ENCODE results near the gene RPS27. TPM values are rescaled to one million over a fixed set of nuclear protein-coding genes. Genes with fewer than 3 reads are reported as not detected.
A peak's percentile ranks its signal among the peaks of the same experiment; 100 is the strongest.

Gene RPS27
- total RNA-seq, 1 experiment from 2014 or later, result 1,548 TPM

- ChIA-PET POLR2A (ENCODE audit: low non-redundant PET) (no interaction called here), CTCF (interaction anchor here (0.7 kb wide), 1 partner anchor 150 kb away, joined by 3 read pairs; no protein-coding TSS in a partner anchor)
- H3K9me3 ChIP-seq (ENCODE audit: low read depth, low read length, poor library complexity, severe bottlenecking), result no peaks in the 10 kb centered on the region
- TF ChIP-seq EZH2 (IDR thresholded peaks at IDR 0.05; ENCODE audit: borderline replicate concordance, low read depth, low read length, poor library complexity, severe bottlenecking), result no peak
- TF ChIP-seq, protein P1, sequence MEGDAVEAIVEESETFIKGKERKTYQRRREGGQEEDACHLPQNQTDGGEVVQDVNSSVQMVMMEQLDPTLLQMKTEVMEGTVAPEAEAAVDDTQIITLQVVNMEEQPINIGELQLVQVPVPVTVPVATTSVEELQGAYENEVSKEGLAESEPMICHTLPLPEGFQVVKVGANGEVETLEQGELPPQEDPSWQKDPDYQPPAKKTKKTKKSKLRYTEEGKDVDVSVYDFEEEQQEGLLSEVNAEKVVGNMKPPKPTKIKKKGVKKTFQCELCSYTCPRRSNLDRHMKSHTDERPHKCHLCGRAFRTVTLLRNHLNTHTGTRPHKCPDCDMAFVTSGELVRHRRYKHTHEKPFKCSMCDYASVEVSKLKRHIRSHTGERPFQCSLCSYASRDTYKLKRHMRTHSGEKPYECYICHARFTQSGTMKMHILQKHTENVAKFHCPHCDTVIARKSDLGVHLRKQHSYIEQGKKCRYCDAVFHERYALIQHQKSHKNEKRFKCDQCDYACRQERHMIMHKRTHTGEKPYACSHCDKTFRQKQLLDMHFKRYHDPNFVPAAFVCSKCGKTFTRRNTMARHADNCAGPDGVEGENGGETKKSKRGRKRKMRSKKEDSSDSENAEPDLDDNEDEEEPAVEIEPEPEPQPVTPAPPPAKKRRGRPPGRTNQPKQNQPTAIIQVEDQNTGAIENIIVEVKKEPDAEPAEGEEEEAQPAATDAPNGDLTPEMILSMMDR (conservative IDR thresholded peaks at IDR 0.05; ENCODE audit: low read depth, low read length), result no peak
- H3K27ac ChIP-seq (ENCODE audit: low read depth, low read length, poor library complexity, severe bottlenecking), result peak overlapping the region; percentile 84
- no peaks in the 10 kb centered on the region for H3K27me3 ChIP-seq (replicated peaks; ENCODE audit: insufficient read depth, low read depth, low read length, poor library complexity)
- intact Hi-C loops (cut with micrococcal nuclease; ENCODE audit: unreplicated experiment), result no loop called here
- DNase-seq (ENCODE audit: low spot score), result no peak
- H3K4me3 ChIP-seq (ENCODE audit: low read depth, low read length, poor library complexity, severe bottlenecking), result peak overlapping the region; percentile 95
- peaks cover 18% of the 10 kb centered on the region for H3K4me1 ChIP-seq (ENCODE audit: insufficient read depth, low read length, poor library complexity, severe bottlenecking)
- H3K36me3 ChIP-seq (ENCODE audit: insufficient read depth, low read length, poor library complexity, severe bottlenecking), result peaks cover 17% of the 10 kb centered on the region
- BruUV-seq (replicated peaks), result no TSS peak
Observed at GRCh38 chr1:153957744-153958110, 32.8 kb upstream of the RPS27 start.

DNA sequence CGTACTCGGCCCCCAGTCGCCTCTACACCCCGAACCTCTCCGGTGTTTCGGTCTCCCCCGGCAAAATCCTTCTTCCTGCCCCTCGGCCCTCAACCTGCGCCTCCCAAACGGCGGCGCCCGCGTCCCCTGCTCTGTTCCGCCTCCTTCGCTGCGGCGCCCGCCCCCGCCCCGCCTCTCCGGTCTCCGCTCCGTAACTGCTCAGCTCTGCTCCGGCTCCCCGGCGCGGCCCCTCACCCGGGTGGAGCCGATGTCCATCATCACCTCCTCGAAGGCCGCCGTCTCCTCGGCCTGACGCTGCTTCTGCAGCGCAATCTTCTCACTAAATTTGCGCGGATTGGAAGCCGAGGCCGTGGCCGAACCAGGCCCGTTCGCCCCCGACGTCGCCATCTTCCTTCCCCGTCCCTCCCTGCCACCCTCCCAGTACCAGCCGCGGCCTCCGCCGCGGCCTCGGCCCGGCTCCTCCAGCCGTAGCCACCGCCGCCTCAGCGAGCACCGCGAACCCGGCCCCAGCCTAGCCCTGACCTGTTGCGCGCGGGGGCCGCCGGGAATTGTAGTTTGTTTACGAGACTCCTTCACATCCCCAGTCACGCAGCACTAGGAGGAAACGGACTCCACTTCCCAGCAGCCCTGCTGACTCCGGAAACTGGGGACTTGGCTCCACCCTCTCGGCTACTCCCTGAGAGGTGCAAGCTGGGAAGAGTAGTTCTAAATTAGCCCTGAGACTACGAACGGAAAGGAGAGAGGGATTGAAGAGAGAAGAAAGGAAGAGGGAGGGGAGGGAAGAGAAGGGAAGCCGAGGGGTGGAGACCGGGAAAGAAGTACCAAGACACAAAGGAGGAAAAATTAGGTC, 32.2 kb upstream of the RPS27 start, which contains the start of gene CRTC2:
Gene CRTC2 (minus strand): TSS at position 502 of the 850 bp plus-strand sequence. CDS start 115 bp downstream, at position 387.
- Histone ChIP-seq H3K27ac (ENCODE audit: low read depth, low read length, poor library complexity, severe bottlenecking) (peak within 1 kb of the TSS; percentile 84), H3K36me3 (ENCODE audit: insufficient read depth, low read length, poor library complexity, severe bottlenecking) (peaks cover 14% of the 10 kb centered on the region), H3K9me3 (ENCODE audit: low read depth, low read length, poor library complexity, severe bottlenecking) (no peaks in the 10 kb centered on the region), H3K27me3 (replicated peaks; ENCODE audit: insufficient read depth, low read depth, low read length, poor library complexity) (no peaks in the 10 kb centered on the region), H3K4me3 (ENCODE audit: low read depth, low read length, poor library complexity, severe bottlenecking) (peak within 1 kb of the TSS; percentile 95), H3K4me1 (ENCODE audit: insufficient read depth, low read length, poor library complexity, severe bottlenecking) (peaks cover 18% of the 10 kb centered on the region)
- ChIA-PET CTCF (interaction anchor here (0.7 kb wide), 1 partner anchor 151 kb away, joined by 3 read pairs; no protein-coding TSS in a partner anchor), POLR2A (ENCODE audit: low non-redundant PET) (interaction anchor here (0.5 kb wide), 1 partner anchor 16 kb away, joined by 3 read pairs; no protein-coding TSS in a partner anchor)
- DNase-seq (ENCODE audit: low spot score), result peak; percentile 100
- TF ChIP-seq, protein P1 (conservative IDR thresholded peaks at IDR 0.05; ENCODE audit: low read depth, low read length), result no peak
- no peak for TF ChIP-seq EZH2 (IDR thresholded peaks at IDR 0.05; ENCODE audit: borderline replicate concordance, low read depth, low read length, poor library complexity, severe bottlenecking)
- BruUV-seq (replicated peaks), result no TSS peak
- intact Hi-C loops (cut with micrococcal nuclease; ENCODE audit: unreplicated experiment), result no loop called here

GRCh38 chr1:153958961-153959260, 31.7 kb upstream of the RPS27 start:
- peaks cover 18% of the 10 kb centered on the region for H3K4me1 ChIP-seq (ENCODE audit: insufficient read depth, low read length, poor library complexity, severe bottlenecking)
- ChIA-PET CTCF (no interaction called here), POLR2A (ENCODE audit: low non-redundant PET) (interaction anchor here (0.5 kb wide), 1 partner anchor 17 kb away, joined by 3 read pairs; no protein-coding TSS in a partner anchor)

More at GRCh38 chr1:153958961-153959260, 31.7 kb upstream of the RPS27 start:
- no peak for DNase-seq (ENCODE audit: low spot score)
- no TSS peak for BruUV-seq (replicated peaks)
- TF ChIP-seq, protein P1 (conservative IDR thresholded peaks at IDR 0.05; ENCODE audit: low read depth, low read length), result no peak
- TF ChIP-seq EZH2 (IDR thresholded peaks at IDR 0.05; ENCODE audit: borderline replicate concordance, low read depth, low read length, poor library complexity, severe bottlenecking), result no peak
- Histone ChIP-seq H3K36me3 (ENCODE audit: insufficient read depth, low read length, poor library complexity, severe bottlenecking) (peaks cover 13% of the 10 kb centered on the region), H3K9me3 (ENCODE audit: low read depth, low read length, poor library complexity, severe bottlenecking) (no peaks in the 10 kb centered on the region), H3K27ac (ENCODE audit: low read depth, low read length, poor library complexity, severe bottlenecking) (peak overlapping the region; percentile 0), H3K27me3 (replicated peaks; ENCODE audit: insufficient read depth, low read depth, low read length, poor library complexity) (no peaks in the 10 kb centered on the region), H3K4me3 (ENCODE audit: low read depth, low read length, poor library complexity, severe bottlenecking) (peak overlapping the region; percentile 95)
- intact Hi-C loops (cut with micrococcal nuclease; ENCODE audit: unreplicated experiment), result no loop called here

Data from A673 (cell line).